HG03442 (cell line): ENCODE data around the gene TADA2B.

Experiments used
- ATAC-seq: cut with Tn5 transposase; IDR thresholded peaks from one replicate; pipeline ENCODE4 v1.9.1; 2021; ENCODE audit warnings: mild to moderate bottlenecking, moderate library complexity; ENCODE audit not compliant: unreplicated experiment

The TADA2B gene

DNA sequence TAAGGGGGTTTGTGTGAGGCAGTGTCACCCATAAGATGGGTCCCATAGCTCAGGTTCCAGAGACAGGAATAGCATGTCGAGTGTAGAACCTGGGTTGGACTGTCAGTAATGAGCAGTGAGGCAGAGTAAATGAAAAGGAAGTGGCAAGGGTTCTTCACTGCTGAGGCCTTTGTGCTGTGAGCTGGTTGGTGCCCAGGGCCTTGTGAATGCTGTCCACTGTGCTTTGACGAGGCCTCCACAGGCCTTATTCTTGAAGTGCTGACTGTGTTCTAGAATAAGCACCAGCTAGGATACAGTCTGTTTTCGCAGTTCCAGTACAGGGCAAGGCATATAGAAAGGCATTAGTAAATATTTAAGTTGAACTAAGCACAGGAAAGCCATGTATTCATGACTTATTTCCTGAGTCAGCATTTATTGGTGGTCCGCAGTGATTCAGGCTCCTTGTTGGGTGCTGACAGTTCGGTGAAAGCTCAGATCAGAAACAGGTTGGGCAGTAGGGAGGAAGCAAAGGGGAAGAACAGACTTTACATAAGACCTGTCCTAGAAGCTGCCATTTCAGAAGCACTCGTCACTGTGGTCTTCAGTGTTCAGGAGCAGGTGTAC is 25.6 kb upstream of the TADA2B start:
- ATAC-seq, result no peak

GRCh38 chr4:7018281-7018680 is 24.9 kb upstream of the TADA2B start:
- ATAC-seq, result no peak

DNA sequence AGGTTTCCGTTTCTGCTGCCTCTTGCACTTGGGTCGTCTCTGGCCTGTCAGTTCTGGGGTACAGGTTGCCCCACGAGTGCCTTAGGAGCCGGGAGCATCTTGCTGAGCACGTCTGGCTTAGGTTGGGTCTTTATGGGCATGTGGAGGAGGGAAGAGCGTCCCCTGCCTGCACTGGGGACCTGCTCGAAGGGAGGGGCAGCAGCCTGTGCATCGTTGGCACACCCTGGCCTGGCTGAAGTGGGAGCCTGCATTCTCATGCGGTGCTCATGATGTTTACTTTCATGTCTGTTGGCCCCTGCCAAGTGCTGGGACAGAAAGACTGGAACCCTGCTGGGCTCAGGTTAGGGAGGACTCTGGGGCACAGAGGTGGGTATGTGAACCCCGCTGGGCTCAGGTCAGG is 23.8 kb upstream of the TADA2B start:
- no peak for ATAC-seq

- no peak for ATAC-seq
Observed at GRCh38 chr4:7020290-7020689, 22.9 kb upstream of the TADA2B start.

- ATAC-seq, result no peak
Observed at GRCh38 chr4:7020856-7021255, 22.3 kb upstream of the TADA2B start.

DNA sequence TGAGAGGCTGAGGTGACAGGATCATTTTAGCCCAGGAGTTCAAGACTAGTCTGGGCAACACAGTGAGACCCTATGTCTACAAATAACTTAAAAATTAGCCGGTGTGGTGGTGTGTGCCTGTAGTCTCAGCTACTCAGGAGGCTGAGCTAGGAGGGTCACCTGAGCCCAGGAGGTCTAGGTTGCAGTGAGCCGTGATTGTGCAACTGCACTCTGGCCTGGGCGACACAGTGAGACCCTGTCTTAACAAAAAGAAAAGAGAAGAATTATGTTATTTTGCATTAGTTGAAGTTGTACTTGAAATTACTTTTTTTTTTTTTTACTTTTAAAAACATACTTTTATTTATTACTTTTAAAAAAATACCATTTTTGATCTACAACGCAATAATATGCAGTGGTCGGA is 21.8 kb upstream of the TADA2B start:
- no peak for ATAC-seq

DNA sequence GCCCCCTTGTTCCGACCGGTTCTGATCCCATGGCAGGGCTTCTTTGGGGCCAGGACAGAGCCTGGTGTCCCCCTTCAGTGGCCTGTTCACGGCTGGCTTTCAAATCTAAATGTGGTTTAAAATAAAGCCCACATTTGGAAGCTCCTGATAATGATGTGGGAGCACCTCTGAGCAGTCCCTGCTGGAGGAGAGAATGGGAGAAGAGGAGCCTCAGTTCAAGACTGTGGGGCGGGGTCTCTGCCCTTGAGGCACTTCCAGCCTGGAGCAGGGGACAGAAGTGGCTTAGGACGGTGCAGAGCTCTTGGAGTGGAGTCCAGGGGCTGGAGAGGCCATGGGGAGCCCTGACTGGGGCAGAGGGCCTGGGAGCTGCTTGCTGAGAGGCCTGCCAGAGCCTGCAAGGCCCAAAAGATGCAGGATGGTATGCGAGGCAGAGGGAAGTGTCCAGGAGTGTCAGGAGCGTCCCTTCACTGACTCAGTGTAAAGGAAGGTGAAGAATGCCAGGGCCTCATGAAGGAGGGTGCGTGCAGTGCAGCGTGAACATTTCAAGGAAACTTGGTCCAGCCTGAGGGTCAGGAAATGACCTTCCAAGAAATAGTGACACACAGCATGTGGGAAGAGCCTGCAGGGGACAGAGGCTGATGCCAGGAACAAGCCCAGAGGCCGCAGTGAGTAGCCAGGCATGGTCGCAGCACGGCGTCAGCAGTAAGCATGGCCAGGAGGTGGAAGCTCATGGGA is 21.1 kb upstream of the TADA2B start:
- ATAC-seq, result no peak

GRCh38 chr4:7023486-7023885 is 19.7 kb upstream of the TADA2B start:
- no peak for ATAC-seq

DNA sequence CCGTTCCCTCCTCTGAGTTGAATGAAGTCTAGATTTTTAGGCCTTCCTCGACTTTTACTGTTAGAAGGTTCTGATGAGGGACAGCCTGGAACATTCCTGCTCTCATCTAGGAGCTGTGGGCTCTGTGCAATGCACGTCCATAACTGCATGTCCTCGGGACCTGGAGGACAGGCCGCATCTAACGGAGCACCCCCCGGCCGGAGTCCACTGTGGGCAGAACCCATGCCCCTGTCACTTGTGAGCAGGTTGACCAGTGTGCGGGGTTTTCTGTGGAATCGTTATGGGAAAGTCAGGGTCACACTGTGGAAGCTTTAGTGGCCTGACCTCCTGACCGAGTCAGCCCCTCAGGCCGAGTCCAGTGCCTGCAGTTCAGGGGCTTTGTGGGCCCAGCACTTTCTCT is 19.3 kb upstream of the TADA2B start:
- ATAC-seq, result no peak

GRCh38 chr4:7024336-7024890 is 18.8 kb upstream of the TADA2B start:
- ATAC-seq, result no peak

- no peak for ATAC-seq
Observed at GRCh38 chr4:7025040-7025602, 18.1 kb upstream of the TADA2B start.

DNA sequence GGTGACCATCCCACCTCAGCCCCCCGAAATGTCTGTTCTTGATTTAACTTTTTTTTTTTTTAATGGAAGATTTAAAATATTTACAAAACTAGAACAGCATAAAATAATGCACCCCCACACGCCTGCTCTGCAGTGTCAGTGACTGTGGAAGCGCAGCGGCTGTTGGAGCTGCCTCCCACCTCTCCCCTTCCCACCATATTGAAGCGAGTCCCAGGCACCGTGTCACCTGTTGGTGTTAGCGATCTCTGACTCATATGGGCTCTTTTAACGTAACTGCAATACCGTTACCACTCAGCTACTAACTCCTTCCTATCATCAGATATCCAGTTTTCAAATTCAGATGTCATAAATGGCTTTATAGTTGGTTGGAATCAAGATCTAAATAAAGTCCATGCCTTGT is 17.1 kb upstream of the TADA2B start:
- ATAC-seq, result no peak

- ATAC-seq, result no peak
Observed at GRCh38 chr4:7027284-7027683, 15.9 kb upstream of the TADA2B start.

GRCh38 chr4:7027913-7028312 is 15.3 kb upstream of the TADA2B start:
- no peak for ATAC-seq

- ATAC-seq, result no peak
Observed at GRCh38 chr4:7029212-7029611, 14.0 kb upstream of the TADA2B start.

DNA sequence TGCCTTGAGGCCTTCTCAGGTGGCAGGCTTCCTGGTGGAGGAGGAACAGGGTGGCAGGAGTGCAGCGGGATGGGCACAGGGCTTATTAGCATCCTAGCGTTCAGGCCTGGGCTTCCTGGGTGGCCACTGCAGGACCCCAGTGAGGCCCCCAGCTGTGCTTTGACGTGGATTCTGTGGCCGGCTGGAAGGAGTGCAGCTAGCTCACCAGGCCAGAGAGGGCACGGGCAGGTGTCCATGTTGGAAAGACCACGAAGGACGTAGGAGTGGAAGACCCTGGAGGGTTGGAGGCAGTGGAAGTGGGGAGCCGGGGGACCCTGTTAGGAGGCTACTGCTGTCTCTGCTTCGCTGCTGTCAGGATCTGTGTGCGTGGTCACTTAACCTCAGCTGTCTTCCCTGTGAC is 13.3 kb upstream of the TADA2B start:
- no peak for ATAC-seq

GRCh38 chr4:7030856-7031255 is 12.3 kb upstream of the TADA2B start:
- no peak for ATAC-seq

DNA sequence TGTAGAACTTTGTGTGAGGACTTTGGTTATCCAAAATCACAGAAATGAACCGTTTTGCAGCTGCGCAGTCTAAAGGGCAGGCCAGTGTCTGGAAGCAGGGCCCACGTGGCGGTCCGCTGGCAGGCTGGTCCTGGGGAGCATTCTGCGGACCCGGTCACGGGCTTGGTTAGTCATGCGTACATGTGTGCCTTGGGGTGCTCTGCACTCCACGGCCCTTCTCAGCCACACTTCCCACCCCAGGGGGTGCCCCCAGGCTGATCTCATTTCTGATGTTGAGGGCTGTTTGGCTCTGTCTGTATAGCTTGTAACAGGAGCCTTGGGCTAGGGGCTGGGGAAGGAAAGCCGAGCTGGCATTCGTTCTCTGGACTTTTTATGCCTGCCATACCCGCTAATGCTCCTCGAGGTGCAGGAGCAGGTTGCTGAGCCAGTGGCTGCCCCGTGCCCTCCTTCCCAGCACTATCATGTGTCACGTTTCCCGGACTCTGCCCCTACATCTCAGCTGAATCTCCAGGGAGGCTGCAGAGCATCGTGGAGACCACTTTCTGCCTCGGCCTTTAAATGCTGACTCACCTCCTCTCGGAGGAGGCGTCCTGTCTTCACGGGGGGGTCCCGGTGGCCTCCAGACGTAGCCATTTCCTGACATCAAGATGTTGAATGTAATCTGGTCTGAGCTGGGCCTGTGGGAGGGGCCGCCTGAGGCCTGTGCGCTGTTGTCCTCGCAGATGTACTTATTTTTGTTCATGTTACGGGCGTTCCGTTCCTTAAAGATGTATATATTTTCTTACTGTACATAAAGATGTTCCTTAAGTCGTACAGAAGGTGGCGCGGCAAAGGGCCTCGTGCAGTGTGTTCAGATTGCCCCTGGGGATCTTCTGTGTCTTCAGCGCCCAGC is 11.4 kb upstream of the TADA2B start:
- no peak for ATAC-seq

DNA sequence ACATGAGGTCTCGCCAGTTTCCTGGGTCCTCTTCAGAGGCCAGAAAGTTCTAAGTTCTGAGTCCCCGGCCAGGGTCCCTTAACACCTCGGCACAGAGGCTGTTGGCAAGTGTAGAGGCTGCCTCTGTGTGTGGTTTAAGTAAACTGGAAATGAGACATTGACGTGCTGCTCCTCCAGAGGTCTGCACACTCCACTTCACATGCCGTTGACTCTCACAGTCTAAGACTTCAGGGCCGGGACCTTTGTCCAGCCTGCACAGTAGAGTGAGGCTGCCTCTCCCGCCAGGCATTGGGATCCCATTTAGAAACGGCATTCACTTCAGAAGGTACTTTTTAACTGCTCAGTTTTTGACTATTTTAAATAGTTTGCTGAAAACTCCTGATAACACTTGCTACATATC is 10.6 kb upstream of the TADA2B start:
- no peak for ATAC-seq

DNA sequence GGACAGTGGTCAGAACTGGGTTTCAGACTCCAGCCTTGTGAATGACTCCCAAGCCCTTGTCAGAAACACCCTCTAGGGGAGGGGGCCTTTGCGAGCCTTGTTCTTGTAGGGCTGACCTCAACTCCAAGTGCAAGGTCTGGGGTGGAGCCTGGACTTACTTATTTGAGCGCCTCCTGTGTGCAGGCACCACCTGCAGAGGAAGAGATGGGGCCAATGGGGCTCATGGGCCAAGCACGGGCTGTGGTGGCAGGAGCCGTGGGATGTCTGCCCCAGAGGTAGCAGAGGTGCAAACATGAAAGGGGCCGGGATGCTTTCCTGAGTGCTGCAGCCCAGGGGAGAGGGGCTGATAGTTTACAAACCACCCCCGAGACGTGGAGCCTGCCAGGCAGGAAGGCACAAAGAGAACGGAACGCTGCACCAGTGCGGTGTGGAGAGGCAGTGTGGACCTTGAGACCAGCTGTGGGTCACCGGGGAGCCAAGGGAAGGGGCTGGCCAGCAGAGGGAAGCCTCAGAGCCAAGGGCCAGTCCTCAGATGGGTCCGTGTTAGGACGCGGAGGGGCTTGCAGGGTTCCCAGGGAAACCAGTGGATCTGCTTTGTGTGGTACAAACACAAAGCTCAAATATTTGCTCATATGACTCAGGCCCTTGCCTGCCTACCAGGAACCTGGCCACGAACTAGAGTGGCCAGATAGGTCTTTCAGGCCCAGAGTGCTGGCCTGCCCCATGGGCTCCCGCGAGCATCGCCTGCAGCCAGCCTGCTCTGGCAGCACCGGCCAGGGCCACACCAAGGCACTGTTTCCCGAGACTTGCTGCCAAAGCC is 8.7 kb upstream of the TADA2B start:
- ATAC-seq, result no peak
